OCI-M1 (cell line): ENCODE data around the gene NOL4L.

Source experiments
- DNase-seq: peaks from one replicate; lab custom pipeline; 2025; lab: John Stamatoyannopoulos, UW

Gene NOL4L

GRCh38 chr20:32576560-32576959, 8.6 kb downstream of the NOL4L start:
- DNase-seq, result no peak

DNA sequence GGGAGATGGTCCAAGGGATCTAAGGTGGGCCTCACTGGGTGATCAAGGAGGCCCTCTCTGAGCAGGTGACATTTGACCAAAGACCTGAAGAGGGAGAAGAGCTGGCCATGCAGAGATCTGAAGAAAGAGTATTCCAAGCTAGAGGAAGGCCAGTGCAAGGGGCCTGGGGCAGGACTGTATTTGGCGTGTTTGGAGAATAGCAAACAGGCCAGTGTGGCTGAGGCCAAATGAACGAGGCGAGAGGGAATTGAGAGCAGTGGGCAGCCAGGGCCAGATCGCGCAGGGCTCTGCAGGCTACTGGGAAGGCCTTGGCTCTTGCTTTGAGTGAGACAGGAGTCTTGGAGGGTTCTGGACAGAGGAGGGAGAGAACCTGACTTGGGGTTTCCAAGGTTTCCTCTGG, 9.3 kb downstream of the NOL4L start:
- no peak for DNase-seq

DNA sequence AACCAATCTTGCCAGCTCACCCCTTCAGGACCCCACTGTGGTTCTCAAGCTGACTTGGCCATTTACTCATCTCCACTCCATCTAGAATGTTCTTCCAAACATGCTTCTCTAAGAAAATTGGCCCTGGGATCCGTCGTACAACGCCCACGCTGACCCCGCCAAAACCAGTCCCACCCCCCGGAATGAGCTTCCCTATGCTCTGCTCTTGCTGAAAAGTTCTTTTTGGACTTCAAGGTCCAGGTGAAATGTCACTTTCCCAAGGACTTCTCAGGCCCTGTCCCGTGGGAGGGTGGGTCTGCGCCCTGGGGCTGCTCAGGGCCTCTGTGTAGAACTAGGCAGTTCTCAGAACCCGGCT, 9.9 kb downstream of the NOL4L start:
- no peak for DNase-seq

GRCh38 chr20:32574296-32575226, 10.6 kb downstream of the NOL4L start:
- DNase-seq, result peak; percentile 51

DNA sequence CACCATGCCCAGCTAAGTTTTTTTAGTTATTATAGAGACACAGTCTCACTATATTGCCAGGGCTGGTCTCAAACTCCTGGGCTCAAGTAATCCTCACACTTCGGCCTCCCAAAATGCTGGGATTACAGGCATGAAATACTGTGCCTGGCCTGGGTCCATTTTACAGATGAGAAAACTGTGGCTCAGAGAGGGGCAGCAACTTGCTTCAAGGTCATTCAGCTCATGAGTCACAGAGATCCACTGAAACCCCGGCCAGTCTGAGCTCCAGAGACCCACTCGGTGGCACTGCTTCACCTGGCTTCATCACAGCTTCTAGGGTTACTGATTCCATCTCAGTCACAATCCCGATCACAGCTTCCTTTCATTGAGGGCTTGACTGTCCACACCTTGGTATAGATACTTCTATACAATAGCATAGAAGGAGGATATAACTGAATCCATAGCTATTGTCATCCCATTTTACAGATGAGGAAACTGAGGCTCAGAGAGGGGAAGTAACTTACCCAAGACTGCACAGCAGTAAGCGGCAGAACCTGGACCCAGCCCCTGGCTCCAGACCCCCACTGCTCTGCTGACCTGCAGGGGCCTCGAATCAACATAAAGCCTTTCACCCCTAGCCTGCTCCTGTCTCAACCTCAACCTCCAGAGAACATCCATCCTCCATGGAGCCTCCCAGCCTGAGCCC, 11.8 kb downstream of the NOL4L start:
- DNase-seq, result no peak

- DNase-seq, result no peak
Observed at GRCh38 chr20:32572271-32572968, 12.7 kb downstream of the NOL4L start.

DNA sequence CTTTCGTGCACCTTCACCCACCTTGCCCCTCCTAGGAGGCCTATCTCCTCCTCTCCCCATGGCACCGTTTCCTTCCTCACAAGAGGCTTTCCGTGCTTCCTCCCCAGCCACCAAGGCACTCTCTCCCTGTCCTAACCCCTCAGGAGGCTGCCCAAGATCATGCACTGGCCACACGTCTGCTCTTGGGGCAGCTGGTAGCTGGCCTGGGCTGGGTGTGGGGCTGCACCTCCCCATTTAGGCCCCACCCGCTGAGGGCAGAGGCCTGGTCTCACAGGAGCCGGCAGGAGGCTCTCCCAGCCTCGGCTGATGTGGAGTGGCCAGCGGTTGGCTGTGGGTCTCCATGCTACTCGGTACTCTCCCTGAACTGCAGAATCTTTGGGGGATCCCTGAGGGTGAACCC, 13.6 kb downstream of the NOL4L start:
- no peak for DNase-seq

GRCh38 chr20:32570401-32571190, 14.5 kb downstream of the NOL4L start:
- peak; percentile 9 for DNase-seq

DNA sequence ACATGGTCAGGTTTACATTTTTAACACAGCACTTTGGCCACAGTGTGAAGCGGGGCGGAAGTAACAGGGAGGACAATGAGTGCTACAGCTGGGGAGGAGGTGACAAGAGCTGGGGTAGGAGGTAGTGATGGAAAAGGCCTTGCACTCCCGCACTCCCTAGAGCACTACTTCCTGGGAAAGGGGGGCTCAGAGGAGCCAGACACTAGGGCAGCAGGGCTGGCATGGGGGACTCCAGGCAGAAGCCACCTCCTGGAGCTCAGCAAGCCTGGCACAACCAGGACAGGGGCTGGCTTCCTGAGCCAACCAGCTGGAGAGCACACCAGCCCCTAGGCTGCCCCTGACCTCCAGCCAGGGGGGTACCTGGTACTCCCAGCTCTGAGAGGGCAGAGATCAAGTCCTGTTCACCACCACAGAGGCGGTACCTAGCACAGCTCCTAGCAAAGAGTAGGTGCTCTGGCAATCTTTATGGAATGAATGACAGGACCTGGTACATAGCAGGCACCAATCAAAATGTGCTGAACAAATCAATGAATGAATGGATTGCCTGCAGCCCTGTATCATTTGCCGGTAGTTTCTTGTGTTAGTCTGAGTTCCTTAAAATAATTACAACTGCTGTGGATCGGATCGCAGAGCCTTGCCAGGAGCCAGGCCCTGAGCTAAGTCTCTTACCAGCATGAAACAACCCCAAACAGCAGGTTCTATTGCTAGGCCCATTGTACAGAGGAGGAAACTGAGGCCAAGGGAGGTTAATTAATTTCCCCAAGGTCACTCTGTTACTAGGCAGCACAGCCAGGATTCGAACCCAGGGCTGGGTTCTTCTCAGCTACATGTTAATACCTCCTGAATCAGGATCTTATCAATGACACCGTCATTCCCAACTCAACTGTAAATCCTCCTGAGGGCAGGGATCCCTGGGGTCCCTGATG, 15.5 kb downstream of the NOL4L start:
- DNase-seq, result no peak

GRCh38 chr20:32569018-32569379, 16.1 kb downstream of the NOL4L start:
- no peak for DNase-seq

DNA sequence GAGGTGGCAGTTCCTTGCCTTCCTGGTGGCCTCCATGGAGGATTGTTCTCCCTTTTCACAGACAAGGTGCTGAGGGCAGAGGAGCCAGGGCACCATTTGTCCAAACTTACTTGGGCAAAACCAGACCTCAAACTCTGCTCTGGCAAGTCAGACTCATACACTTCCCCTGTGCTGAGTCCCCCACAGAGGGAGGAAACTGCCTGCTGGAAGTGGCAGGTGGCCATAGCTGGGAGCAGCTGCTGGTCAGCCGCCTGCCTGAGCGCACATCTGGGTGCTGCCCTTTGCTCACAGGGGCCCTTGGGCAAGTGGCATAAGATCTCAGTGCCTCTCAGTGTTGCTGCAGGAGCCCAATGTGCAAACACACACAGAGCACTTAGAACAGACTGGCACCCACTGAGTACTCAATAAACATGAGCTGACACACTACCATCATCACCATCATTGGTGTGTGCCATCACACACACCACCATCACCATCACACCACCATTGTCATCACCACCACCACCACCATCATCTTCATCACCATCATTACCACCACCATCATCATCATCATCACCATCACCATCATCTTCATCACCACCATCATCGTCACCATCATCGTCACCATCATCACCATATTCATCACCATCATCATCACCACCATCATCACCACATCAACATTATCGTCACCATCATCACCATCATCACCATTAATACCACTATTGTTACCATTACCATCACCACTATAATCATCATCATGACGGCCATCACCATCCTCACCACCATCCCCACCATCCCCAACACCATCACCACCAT, 17.6 kb downstream of the NOL4L start:
- no peak for DNase-seq

GRCh38 chr20:32566379-32567374, 18.5 kb downstream of the NOL4L start:
- DNase-seq, result no peak

GRCh38 chr20:32565735-32566032, 19.4 kb downstream of the NOL4L start:
- no peak for DNase-seq

GRCh38 chr20:32564921-32565734, 20.0 kb downstream of the NOL4L start:
- no peak for DNase-seq

- DNase-seq, result no peak
Observed at GRCh38 chr20:32564440-32564839, 20.7 kb downstream of the NOL4L start.

DNA sequence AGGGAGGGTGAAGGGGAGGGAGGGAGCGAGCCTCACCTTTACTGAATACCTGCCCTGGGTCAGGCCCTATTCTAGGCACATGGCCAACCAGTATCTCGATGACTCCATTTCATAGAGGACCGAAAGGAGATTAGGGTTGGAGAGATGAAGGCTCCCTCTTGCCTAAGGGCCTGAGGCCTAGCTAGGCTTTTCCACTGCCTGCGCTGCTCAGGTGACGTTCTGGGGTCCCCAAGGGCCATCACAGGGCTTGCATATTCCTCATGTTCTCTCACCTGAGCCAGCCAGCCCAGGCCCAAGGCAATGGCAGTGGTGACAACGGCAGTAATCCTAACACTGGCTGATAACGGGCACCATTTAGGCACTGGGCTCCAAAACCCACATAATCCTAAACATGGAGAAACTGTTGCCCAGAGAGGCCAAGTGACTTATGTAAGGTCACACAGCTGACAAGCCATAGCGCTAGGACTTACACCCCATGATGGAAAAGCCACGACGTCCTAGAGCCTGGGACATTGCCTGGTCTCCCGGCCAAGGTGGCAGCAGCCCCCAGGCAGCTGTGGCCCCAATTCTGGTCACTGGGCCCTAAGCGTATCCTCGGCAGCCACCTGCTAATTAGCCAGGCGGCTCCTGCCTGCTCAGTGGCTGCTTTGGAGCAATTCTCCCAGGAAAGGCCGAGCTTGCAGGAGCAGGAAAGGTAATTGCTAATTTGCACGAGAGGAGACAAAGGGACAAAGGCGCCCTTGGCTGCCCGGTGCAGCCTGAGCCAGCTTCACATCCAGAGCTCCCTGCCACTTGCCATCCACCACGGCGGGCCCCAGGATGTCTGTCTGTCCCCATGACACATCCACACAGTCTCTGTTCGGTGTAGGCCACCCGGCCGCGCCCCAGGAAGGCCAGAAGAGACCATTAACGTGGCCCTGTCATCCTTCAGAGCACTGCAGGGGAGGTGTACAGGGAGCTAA, 21.5 kb downstream of the NOL4L start:
- no peak for DNase-seq

DNA sequence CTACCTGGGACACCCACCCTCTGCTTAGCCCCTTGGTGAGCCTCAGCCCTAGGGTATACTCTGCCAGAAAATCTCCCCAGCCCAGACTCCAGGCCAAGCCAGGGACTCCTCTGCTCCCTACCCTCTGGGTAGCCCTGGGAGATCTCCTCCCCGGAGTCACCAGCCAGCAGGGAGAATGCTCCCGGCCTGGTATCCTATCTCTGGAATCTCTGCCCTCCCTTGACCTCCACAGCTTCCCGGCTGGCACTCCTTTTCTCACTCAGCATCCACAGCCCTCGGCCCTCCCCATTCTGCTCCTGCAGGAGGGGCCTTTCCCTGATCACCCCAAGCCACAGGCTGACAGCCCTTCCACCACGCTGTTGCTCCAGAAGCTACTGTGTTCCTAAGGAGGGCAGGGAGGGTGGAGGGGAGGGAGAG, 22.6 kb downstream of the NOL4L start:
- no peak for DNase-seq
